Pulmonary artery endothelial cell (primary cell): Measurements from ENCODE around the gene BIRC6. TPM values are rescaled to one million over a fixed set of nuclear protein-coding genes. Genes with fewer than 3 reads are reported as not detected.
A peak's percentile ranks its signal among the peaks of the same experiment; 100 is the strongest.
"Not testable (repeated sequence)": the region's sequence is repeated elsewhere in the genome, so short reads cannot be mapped to it uniquely, and the experiment has no call there.

ENCODE experiments used
- DNase-seq: peaks from one replicate; pipeline ENCODE4 v3.0.0-alpha.2; 2011; ENCODE audit warnings: low read depth, low spot score
- total RNA-seq: library from RNA; depleted of rRNA; stranded (reverse); fragments of >200 nt; gene quantifications from 2 replicates; pipeline ENCODE4 v1.2.3, GENCODE V29; 2014

Gene BIRC6
- total RNA-seq, 1 donor from 2014 or later: 159 TPM

DNA sequence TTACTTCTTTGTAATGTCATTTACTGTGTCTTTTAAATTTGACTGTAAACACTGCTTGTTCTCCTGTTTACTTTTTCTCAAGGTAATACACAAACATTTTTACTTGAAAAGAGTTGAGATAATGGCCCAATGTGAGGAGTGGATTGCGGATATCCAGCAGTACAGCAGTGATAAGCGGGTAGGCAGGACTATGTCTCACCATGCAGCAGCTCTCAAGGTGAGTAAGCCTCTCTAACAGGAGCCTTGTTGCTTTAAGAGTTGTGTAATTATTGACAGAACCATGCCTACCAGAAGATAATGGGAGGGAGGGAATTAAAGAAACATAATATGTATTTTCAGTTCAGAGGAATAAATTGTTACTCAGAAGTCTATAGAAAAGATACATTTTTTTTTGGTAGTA is 254.5 kb downstream of the BIRC6 start:
- DNase-seq: no peak

DNA sequence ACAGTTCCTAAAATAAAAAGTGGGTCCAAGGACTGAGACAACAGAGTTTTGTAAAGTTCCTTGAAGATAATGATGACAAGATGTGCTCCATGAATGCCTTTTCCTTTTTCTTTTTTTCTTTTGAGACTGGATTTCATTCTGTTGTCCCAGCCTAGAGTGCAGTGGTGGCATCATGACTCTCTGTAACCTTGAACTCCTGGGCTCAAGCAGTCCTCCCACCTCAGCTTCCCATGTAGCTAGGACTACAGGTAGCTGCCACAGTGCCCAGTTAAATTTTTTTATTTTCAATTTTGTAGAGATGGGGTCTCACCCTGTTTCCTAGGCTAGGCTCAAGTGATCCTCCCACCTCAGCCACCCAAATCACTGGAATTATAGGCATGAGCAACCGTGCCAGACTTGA is 254.9 kb downstream of the BIRC6 start:
- no peak for DNase-seq

DNA sequence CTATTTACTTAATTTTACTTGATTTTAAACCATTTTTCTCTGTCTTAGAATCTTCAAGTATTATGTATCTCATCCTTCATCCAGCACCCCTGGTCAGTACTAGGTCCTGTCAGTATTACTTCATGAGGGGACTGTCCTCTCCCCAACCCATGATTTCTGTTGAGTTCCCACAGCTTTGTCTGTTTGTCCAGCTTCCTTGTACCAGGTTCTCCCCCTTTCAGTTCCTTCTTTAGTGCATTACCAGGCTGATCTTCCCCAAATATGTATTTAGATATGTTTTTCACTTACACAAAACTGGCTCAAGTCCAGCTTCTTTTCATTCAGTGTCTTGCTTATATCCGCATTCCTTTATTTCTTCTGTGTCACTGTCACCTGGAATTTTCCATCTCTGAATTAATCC is 257.3 kb downstream of the BIRC6 start:
- DNase-seq: no peak

DNA sequence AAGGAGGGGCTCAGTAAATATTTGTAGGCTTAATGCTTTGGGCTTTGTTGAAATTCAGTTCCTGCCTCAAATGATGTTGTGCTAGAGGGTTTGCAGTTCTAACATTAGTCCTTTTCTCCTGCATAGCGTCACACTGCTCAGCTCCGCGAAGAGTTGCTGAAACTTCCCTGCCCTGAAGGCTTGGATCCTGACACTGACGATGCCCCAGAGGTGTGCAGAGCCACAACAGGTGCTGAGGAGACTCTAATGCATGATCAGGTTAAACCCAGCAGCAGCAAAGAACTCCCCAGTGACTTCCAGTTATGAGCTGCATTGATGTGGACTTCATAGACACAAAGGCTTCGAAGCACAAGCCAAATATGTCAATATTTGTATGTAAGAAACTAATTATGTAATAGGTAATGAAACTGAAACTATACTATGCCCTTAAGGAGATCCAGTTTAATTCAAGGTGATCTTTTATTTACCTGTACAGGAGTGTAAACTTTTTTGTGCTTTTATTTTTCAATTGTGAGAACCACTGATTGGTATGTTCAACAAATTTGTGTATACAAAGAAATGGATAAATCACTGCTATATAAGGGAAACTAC is 260.9 kb downstream of the BIRC6 start:
- DNase-seq: no peak

DNA sequence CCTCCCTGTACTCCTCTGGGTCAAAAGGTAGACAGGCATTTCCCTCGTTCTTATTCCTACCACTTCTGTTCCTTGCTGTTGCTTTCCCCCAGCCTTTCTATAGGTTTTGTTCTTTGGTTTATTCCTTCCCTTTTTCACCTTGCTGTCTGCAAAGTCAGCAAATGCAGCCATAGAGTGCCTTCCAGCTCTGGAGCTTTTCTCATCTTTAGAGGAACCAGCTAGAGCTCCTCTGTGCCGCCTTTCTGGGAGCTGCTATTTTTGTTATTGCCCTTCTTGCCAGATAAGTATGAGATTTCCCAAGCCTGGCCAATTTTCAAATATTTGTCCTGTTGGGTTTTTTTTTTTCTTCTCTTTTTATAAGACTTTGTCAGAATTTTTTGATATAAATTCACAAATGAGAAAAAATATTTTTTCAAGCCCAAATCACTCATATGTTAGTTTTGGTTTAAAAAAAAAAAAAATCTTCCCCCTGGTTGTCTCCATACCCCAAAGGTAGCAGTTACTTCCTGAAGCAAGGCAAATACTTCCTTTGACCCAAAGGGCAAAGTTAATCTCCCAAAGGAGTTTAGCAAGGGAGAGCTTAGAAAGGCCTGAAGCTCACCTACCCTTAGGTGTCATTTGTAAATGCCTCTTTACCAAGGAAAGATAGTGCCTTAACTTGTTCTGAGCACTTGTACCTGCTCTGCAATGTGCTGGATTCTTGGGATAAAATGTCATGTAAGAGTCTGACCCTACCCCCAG is 265.9 kb downstream of the BIRC6 start:
- no peak for DNase-seq

DNA sequence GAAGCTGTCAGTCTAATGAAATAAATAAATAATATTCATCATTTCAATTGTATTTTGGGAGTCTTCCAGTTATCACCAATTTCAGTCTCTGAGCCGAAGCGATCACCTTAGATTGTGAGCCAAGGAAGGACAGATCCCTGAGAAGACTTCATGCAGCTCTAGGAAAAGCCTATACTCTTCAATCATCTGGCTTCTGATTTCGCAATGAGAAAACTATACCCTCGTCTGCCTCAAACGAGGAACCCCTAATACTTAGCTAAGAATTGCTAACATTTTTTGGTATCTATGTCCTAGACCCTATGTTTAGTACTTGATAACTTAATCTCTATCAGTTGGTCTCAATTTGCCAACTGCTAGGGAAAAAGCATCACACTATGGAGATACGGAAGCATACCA is 266.5 kb downstream of the BIRC6 start:
- no peak for DNase-seq

DNA sequence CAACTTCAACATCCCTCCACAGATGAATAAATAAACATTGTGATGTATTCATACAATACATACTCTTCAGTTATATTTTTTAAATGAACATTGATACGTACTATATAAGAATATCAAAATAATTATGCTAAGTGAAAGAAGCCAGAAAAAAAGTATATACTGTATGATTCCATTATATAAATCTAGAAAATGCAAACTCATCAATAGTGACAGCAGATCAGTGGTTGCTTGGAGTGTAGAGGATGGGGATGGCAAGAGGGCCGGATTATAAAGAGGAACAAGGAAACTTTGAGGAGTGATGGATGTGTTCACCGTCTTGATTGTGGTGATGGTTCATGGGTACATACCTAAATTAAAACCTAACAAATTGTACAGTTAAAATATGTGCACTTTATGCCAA is 268.0 kb downstream of the BIRC6 start:
- no peak for DNase-seq

DNA sequence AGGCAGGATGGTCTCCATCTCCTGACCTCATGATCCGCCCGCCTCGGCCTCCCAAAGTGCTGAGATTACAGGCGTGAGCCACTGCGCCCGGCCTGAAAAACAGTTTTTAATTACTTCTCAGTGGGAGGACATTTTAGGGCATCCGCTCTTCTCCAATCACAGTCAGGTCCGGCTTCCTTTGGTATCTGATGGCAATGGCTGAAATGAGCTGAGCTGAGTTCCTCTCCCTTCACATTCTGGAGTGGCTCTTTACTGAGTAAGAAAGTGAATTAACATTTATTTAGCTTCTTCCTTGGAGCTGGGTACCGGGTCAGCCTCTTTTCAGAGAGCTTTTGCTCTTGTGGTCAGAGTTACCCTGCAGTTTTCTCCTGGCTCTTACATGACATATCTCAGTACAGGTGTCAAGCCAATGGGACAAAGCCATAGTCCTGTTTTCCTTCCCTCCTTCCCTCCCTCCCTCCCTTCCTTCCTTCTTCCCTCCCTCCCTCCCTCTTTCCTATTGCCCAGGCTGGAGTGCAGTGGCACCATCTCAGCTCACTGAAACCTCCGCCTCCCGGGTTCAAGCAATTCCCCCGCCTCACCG is 269.9 kb downstream of the BIRC6 start:
- no peak for DNase-seq

DNA sequence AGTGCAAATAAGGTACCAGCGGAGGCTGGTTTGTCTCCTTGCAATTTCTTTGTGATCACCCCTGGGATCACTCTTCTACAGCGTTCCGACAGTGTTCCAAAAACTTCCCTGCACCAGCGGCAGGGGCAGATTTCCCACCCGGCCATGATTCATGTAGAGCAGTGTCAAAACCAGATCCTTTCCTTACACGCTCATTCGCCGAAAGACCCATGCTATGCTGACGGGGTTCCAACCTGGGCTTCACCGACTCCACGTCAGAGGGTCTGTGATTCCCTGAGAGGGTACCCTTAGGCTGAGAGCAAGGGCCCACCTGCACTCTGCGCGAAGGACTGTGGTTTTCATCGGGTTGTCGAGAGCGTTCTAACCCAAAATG is 270.6 kb downstream of the BIRC6 start:
- DNase-seq: no peak

DNA sequence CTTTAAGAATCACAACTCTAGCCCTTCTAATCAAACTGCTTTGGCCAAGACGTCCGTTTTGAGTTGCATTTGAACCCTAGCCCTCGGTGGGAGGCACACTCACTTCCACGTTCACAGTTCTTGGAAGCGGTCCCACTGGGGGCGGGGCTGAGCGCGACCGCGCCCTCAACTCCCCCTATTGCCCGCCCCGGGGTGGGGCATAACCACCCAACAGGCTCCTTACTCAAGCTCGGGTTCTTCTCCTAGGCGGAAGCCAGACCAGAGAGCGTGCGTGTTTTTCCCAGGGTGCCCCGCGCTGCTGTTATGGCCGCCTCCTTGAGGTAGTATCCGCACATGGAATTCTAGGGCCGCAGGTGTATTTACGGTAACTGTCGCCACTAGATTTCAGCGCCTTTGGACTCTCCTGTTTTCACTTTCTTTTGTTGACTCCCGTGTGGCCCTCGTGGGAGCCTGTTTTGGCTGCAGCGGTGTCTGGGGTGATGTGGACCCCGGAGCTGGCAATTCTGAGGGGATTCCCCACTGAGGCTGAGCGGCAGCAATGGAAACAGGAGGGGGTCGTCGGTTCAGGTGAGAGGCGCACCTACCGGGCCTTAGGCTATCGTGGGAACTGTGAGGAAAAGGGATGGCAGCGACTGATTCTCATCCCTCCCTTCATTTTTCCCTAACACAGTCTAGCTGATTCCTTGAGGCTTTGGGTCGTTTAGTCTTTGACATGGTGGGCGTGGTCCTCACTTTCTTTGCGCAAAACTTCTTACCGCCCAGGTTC is 271.2 kb downstream of the BIRC6 start, which contains the start of gene TTC27:
TSS of gene TTC27 (plus strand) at position 237 of the 766 bp plus-strand sequence. CDS start at position 480, 243 bp downstream.
- peak; percentile 82 for DNase-seq

DNA sequence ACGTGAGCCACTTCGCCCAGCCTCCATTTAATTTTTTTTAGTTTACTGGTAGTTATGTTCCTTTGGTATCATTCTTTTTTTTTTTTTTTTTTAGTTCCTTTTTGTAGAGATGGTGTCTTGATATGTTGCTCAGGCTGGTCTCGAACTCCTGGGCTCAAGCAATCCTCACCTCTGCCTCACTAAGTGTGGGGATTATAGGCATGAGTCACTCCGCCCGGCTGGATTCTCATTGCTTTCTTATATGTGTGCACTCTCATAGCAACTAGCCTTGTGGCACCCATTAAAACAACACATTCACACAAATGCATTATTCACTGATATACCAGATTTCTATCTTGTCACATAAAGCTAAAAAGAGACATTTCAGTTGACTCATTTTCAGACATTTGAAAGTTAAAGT is 275.3 kb downstream of the BIRC6 start:
- DNase-seq: no peak

DNA sequence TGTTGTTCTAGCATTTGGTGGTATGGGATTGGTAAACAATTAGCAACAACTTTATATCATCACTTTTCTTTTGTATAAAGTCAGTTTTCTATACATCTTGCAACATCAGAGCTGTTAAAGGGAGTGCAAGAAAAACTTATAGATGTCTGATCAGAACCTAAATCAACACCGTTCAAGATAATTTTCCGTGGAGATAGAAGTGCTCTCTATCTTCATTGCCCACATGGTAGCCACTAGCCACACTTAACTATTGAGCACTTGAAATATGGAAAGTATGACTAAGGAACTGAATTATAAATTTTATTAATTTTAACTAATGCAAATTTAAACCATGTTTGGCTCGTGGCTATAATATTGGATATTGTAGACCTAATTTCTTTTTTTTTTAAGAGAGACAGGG is 276.2 kb downstream of the BIRC6 start:
- DNase-seq: no peak

DNA sequence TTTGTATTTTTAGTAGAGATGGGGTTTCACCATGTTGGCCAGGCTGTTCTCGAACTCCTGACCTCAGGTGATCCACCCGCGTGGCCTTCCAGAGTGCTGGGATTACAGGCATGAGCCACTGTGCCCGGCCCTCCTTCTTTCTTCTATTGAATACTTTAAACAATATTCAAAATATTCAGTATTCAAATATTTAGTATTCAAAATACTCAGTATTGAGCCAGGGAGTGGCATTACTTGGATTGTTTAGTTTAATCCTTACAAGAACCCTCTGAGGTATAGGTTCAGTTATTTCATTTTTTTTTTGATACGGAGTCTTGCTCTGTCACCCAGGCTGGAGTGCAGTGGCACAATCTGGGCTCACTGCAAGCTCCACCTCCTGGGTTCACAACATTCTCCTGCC is 281.7 kb downstream of the BIRC6 start:
- DNase-seq: not testable (repeated sequence)

DNA sequence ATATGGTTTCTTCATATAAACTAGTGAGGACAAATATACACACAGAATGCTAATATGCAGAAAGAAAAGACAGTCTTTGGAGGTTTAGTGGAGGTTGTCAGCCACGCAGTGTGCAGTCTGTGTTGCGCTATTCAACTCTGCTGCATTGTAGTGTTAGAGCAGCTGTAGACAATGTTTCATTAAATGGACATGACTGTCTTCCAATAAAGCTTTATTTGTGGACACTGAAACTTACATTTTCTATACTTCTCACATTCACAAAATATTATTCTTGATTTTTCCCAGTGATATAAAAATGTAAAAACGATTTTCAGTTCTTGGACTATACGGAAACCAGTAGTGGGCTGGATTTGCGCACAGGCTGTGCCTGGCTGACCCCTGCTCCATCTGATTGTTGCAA is 284.4 kb downstream of the BIRC6 start:
- DNase-seq: no peak

DNA sequence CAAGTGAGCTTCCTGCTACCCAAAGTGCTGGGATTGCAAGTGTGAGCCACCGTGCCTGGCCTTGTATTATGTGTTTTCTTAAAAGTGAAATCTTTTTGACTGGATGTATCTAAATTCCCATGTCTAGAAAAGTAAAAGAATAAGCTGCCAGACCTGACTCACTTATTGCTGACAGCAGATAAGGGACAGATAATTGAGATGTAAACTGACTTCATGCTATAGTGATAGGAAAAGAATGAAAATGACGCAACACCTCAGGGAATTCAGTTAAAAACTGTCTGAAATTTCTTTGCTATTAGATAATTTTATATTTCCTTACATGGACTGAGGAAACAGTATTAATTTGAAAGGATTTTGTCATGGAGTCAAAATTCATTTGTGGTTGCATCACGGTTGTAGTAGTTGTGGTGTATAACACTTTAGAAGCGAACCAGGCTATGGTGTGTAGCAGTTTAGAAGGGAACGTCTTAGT is 290.4 kb downstream of the BIRC6 start:
- DNase-seq: no peak

DNA sequence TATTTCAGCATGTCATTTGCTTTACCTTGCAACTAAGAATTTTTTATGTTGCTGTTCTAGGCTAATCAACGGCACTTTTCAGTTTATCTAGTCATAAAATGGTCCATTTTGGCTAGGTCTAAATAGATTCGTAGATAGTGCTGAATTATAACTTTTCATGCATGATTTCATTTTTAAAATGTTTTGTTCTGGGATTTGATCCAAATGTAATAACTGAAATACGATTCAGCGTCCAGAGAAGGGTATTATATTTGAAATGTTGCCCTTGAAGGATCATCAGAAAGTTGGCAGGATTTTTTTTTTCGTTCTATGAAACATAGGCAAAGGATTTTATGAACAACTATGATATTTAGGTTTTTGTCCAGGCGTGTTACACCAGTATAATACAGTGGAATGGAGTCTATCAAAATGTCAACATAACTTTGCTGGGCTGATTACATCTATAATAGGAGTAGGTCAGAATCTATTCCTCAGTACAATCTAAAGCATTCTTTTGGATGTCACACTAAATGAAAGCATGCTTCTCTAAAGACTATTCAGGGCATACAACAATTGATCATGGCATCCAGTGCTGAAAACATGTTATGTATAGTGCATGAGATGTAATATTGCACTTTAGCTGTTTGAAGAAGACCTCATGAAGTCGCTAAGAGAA is 295.9 kb downstream of the BIRC6 start:
- DNase-seq: no peak

DNA sequence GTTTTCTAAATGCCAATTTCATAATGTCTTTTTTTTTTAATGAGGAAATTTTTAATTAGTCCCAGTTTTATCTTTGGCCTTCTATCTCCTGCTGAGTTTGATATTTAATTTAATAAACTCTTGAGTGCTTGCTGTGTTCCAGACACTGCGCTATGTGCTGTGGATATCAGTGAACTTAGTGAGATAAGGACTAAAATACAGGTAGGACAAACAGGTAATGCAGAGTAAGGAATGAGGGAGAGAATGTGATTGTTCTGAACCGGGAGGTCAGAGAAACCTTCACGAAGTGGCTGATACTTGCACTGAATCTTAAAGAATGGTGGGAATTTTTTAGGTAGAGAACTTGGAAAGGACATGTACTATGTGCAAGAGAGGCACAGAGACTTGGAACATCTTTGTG is 299.2 kb downstream of the BIRC6 start:
- no peak for DNase-seq

DNA sequence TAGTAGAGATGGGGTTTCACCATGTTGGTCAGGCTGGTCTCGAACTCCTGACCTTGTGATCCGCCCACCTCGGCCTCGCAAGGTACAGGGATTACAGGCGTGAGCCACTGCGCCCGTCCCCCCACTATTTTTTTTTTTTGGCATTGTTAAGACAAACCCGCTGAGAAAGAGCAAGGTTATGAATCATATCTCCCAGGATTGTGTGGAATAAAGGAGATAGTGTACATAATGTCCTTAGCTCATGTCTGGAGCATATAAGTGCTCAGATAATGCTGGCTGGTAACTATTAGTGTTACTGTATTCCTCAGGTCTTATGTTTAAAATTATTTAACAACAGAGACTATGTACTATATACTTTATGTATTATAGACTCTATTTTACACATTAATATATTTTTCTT is 307.0 kb downstream of the BIRC6 start:
- no peak for DNase-seq

DNA sequence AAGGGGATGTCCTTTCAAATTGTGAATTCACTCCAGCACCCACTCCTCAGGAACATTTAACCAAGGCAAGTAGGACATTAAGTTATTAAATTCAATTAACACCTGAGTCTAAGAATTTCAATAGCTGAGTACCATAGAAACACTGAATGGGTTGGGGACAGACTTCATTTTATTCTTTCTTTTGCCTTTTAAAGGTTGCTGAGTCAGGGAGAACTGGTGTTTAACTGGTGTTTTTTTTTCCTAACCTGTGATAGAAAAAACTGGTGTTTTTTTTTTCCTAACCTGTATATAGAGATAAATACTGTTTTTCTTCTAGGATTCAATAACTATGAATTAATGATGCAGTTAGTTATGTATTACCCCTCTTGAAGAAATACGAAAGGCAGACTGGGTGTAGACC is 309.9 kb downstream of the BIRC6 start:
- DNase-seq: no peak

DNA sequence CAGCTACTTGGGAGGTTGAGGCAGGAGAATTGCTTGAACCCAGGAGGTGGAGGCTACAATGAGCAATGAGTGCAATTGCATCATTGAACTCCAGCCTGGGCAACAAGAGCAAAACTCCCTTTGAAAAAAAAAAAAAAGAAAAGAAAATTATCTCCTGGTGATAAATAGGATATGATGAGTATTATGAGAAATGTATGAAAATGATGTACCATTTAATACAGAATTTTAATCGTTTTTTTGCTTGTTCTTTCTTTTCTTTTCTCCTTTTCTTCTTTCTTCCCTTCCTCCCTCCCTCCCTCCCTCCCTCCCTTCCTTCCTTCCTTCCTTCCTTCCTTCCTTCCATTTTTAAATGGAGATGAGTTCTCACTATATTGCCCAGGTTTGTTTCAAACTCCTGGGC is 311.4 kb downstream of the BIRC6 start:
- DNase-seq: no peak
